Stimulated activated CD4-positive, alpha-beta T cell treated with anti-CD3 and anti-CD28 coated beads, Interleukin-12 subunit alpha, Interleukin-12 subunit beta, amount 100 ng/mL, for 48 hours (primary cell): ENCODE measurements around the gene CPNE8.
"Not testable (repeated sequence)": the region's sequence is repeated elsewhere in the genome, so short reads cannot be mapped to it uniquely, and the experiment has no call there.

ENCODE experiments used
- DNase-seq, 3 donors: peaks; one replicate each; pipeline ENCODE4 v3.0.0-alpha.2; 2020; ENCODE audit warnings: low read depth in 2 of 3, low spot score in 1 of 3

The CPNE8 gene

GRCh38 chr12:38742496-38742895 lies 162.9 kb downstream of the CPNE8 start:
- DNase-seq, result not testable (repeated sequence)

- no peak for DNase-seq
Measured at GRCh38 chr12:38736821-38737220, 168.6 kb downstream of the CPNE8 start.

- DNase-seq, result no peak
Measured at GRCh38 chr12:38732761-38733160, 172.6 kb downstream of the CPNE8 start.

GRCh38 chr12:38728894-38729293 lies 176.5 kb downstream of the CPNE8 start:
- DNase-seq, result no peak

- DNase-seq, result no peak
Measured at GRCh38 chr12:38721611-38722252, 183.7 kb downstream of the CPNE8 start.

- no peak for DNase-seq
Measured at GRCh38 chr12:38720661-38721060, 184.7 kb downstream of the CPNE8 start.

- DNase-seq, result no peak
Measured at GRCh38 chr12:38713294-38713693, 192.1 kb downstream of the CPNE8 start.

- no peak for DNase-seq
Measured at GRCh38 chr12:38711054-38711453, 194.3 kb downstream of the CPNE8 start.

GRCh38 chr12:38708466-38708865 lies 196.9 kb downstream of the CPNE8 start:
- DNase-seq, result no peak

- no peak for DNase-seq
Measured at GRCh38 chr12:38707648-38708047, 197.7 kb downstream of the CPNE8 start.

- DNase-seq, result no peak
Measured at GRCh38 chr12:38697289-38697688, 208.1 kb downstream of the CPNE8 start.

- no peak for DNase-seq
Measured at GRCh38 chr12:38695057-38695456, 210.3 kb downstream of the CPNE8 start.

GRCh38 chr12:38691164-38691563 lies 214.2 kb downstream of the CPNE8 start:
- DNase-seq, result no peak

- no peak for DNase-seq
Measured at GRCh38 chr12:38690646-38691045, 214.7 kb downstream of the CPNE8 start.

- no peak for DNase-seq
Measured at GRCh38 chr12:38689704-38690103, 215.7 kb downstream of the CPNE8 start.

- DNase-seq, result no peak
Measured at GRCh38 chr12:38689195-38689594, 216.2 kb downstream of the CPNE8 start.

GRCh38 chr12:38682521-38682920 lies 222.9 kb downstream of the CPNE8 start:
- DNase-seq, result no peak

GRCh38 chr12:38669530-38669929 lies 235.9 kb downstream of the CPNE8 start:
- no peak for DNase-seq

- DNase-seq, result no peak
Measured at GRCh38 chr12:38669081-38669480, 236.3 kb downstream of the CPNE8 start.

- DNase-seq, result no peak
Measured at GRCh38 chr12:38666425-38666824, 239.0 kb downstream of the CPNE8 start.

- no peak for DNase-seq
Measured at GRCh38 chr12:38664661-38665269, 240.6 kb downstream of the CPNE8 start.

- no peak for DNase-seq
Measured at GRCh38 chr12:38662829-38663228, 242.6 kb downstream of the CPNE8 start.

GRCh38 chr12:38653650-38654049 lies 251.7 kb downstream of the CPNE8 start:
- no peak for DNase-seq
